Neural crest cell (in vitro differentiated cells): Measurements from ENCODE around the gene PPP1R13B. TPM values are rescaled to one million over a fixed set of nuclear protein-coding genes. Genes with fewer than 3 reads are reported as not detected.

ENCODE experiments used
- DNase-seq: peaks from one replicate; pipeline ENCODE4 v3.0.0; 2021; ENCODE audit warnings: low read depth, mixed read lengths, low spot score
- H3K27ac Mint-ChIP-seq: one replicate; pipeline ENCODE4 v1.8.0; 2021; ENCODE audit warnings: mild to moderate bottlenecking, mixed read lengths; ENCODE audit not compliant: unreplicated experiment
- H3K27me3 Mint-ChIP-seq: 2 replicates; pipeline ENCODE4 v1.8.0; 2021; ENCODE audit warnings: low read depth, mild to moderate bottlenecking, mixed read lengths
- H3K36me3 Mint-ChIP-seq: 2 replicates; pipeline ENCODE4 v1.8.0; 2021; ENCODE audit warnings: low read depth, mild to moderate bottlenecking, mixed read lengths
- H3K4me1 Mint-ChIP-seq: 2 replicates; pipeline ENCODE4 v1.8.0; 2021; ENCODE audit warnings: mixed read lengths
- H3K4me3 Mint-ChIP-seq: one replicate; pipeline ENCODE4 v1.8.0; 2021; ENCODE audit warnings: mild to moderate bottlenecking, mixed read lengths
- H3K9me3 Mint-ChIP-seq: 2 replicates; pipeline ENCODE4 v1.8.0; 2021; ENCODE audit warnings: mixed read lengths
- CTCF ChIP-seq: fragments of 200-600 bp; sonication (generic); conservative IDR thresholded peaks from 2 replicates; pipeline ENCODE4 v1.5.0; 2021; ENCODE audit warnings: antibody characterized with exemption, mild to moderate bottlenecking
- total RNA-seq: library from RNA; stranded (reverse); gene quantifications from 2 replicates; pipeline ENCODE4 v1.2.1, GENCODE V29; 2021

PPP1R13B gene
- total RNA-seq, 1 donor from 2014 or later: 6.8 TPM

GRCh38 chr14:103887557-103888115 lies 40.3 kb upstream of the PPP1R13B start:
- no peak for TF ChIP-seq CTCF
- H3K9me3 Mint-ChIP-seq: no peaks in the 10 kb centered on the region
- peaks cover 5% of the 10 kb centered on the region for H3K27me3 Mint-ChIP-seq
- H3K4me3 Mint-ChIP-seq: no peak overlapping the region
- no peaks in the 10 kb centered on the region for H3K36me3 Mint-ChIP-seq
- H3K4me1 Mint-ChIP-seq: peaks cover 8% of the 10 kb centered on the region
- no peak overlapping the region for H3K27ac Mint-ChIP-seq
- no peak for DNase-seq

DNA sequence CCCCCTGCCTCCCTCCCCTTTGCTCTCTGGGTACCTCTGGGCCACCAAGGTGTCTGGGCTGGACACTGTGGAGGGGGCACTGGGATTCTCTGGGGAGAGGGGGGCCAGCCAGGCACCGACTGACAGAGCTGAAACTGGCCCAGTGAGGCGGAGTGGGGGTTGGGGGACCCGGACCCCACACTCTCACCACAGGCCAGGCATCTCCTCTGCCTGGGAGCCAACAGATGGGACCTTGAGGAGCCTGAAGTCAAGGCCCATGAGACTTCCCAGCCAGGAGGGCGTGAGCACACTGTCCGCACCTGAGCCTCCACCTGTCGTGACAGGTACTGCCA lies 39.8 kb upstream of the PPP1R13B start:
- no peak for TF ChIP-seq CTCF
- no peak overlapping the region for H3K4me3 Mint-ChIP-seq
- H3K4me1 Mint-ChIP-seq: peaks cover 8% of the 10 kb centered on the region
- no peak for DNase-seq
- H3K9me3 Mint-ChIP-seq: no peaks in the 10 kb centered on the region
- H3K27ac Mint-ChIP-seq: no peak overlapping the region
- peaks cover 5% of the 10 kb centered on the region for H3K27me3 Mint-ChIP-seq
- H3K36me3 Mint-ChIP-seq: no peaks in the 10 kb centered on the region

GRCh38 chr14:103886304-103887169 lies 39.2 kb upstream of the PPP1R13B start:
- TF ChIP-seq CTCF: peak; percentile 36
- H3K4me3 Mint-ChIP-seq: no peak overlapping the region
- H3K27ac Mint-ChIP-seq: no peak overlapping the region
- H3K36me3 Mint-ChIP-seq: no peaks in the 10 kb centered on the region
- H3K4me1 Mint-ChIP-seq: peaks cover 8% of the 10 kb centered on the region
- DNase-seq: no peak
- no peaks in the 10 kb centered on the region for H3K9me3 Mint-ChIP-seq
- H3K27me3 Mint-ChIP-seq: peaks cover 5% of the 10 kb centered on the region

DNA sequence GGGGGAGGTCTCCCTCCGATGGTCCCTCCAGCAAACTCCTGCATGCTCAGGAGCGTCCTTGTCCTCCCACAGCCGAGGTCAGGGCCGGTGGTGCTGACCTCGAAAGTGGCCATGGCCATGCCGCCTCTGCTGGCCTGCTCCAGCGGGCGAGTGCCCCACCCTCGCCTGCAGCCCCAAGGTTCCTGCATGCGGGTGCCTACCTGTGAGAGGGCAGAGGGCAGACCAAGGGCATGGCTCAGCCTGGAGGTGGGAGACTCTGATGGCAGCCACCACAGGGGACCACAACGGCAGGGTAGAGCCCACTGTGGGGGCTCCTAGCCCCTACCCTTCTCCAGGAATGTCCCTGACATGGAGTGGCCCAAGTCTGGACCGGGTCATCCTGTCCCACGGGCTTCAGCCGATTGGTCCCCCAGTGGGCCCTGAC lies 38.1 kb upstream of the PPP1R13B start:
- H3K27ac Mint-ChIP-seq: no peak overlapping the region
- H3K36me3 Mint-ChIP-seq: no peaks in the 10 kb centered on the region
- no peak for DNase-seq
- H3K4me3 Mint-ChIP-seq: no peak overlapping the region
- H3K27me3 Mint-ChIP-seq: peaks cover 5% of the 10 kb centered on the region
- TF ChIP-seq CTCF: no peak
- peaks cover 8% of the 10 kb centered on the region for H3K4me1 Mint-ChIP-seq
- no peaks in the 10 kb centered on the region for H3K9me3 Mint-ChIP-seq

- TF ChIP-seq CTCF: no peak
- H3K9me3 Mint-ChIP-seq: no peaks in the 10 kb centered on the region
- H3K27ac Mint-ChIP-seq: no peak overlapping the region
- peaks cover 8% of the 10 kb centered on the region for H3K4me1 Mint-ChIP-seq
- DNase-seq: no peak
- no peak overlapping the region for H3K4me3 Mint-ChIP-seq
- peaks cover 5% of the 10 kb centered on the region for H3K27me3 Mint-ChIP-seq
- H3K36me3 Mint-ChIP-seq: no peaks in the 10 kb centered on the region
Measured at GRCh38 chr14:103884854-103885253, 37.5 kb upstream of the PPP1R13B start.
